DMS 273 (cell line): ENCODE data around the gene EEIG1.

Experiments used
- DNase-seq: peaks from one replicate; lab custom pipeline; 2025; ENCODE audit not compliant: unreplicated experiment; lab: John Stamatoyannopoulos, UW

The EEIG1 gene

GRCh38 chr9:127975376-127976315 lies 5.1 kb downstream of the EEIG1 start:
- no peak for DNase-seq

GRCh38 chr9:127974769-127975261 lies 6.0 kb downstream of the EEIG1 start:
- no peak for DNase-seq

GRCh38 chr9:127974001-127974768 lies 6.6 kb downstream of the EEIG1 start:
- DNase-seq, result peak; percentile 50

GRCh38 chr9:127973169-127974000 lies 7.4 kb downstream of the EEIG1 start:
- DNase-seq, result peak; percentile 50

- no peak for DNase-seq
These were observed 8.4 kb downstream of the EEIG1 start for GRCh38 chr9:127972236-127972871.

GRCh38 chr9:127971357-127972235 lies 9.2 kb downstream of the EEIG1 start:
- peak; percentile 69 for DNase-seq

- DNase-seq, result peak; percentile 63
These were observed 10.1 kb downstream of the EEIG1 start for GRCh38 chr9:127970401-127971313.

GRCh38 chr9:127968700-127969383 lies 11.9 kb downstream of the EEIG1 start:
- peak; percentile 37 for DNase-seq

- DNase-seq, result peak; percentile 49
These were observed 12.7 kb downstream of the EEIG1 start for GRCh38 chr9:127968042-127968441.

GRCh38 chr9:127967151-127967809 lies 13.5 kb downstream of the EEIG1 start:
- no peak for DNase-seq

GRCh38 chr9:127966416-127967150 lies 14.2 kb downstream of the EEIG1 start:
- DNase-seq, result peak; percentile 60

- no peak for DNase-seq
These were observed 14.8 kb downstream of the EEIG1 start for GRCh38 chr9:127965953-127966352.

- no peak for DNase-seq
These were observed 17.3 kb downstream of the EEIG1 start for GRCh38 chr9:127963359-127964064.

GRCh38 chr9:127963041-127963358 lies 17.8 kb downstream of the EEIG1 start:
- peak; percentile 75 for DNase-seq

GRCh38 chr9:127962278-127962677 lies 18.5 kb downstream of the EEIG1 start:
- DNase-seq, result no peak

- no peak for DNase-seq
These were observed 19.1 kb downstream of the EEIG1 start for GRCh38 chr9:127961613-127962155.
